GM12891 (cell line): ENCODE measurements around the gene TRIM63.

Source experiments
- POLR2A ChIP-seq: IDR thresholded peaks from 2 replicates; pipeline ENCODE4 v1.6.1; 2011; ENCODE audit warnings: low read depth, low read length, control low read depth
- POLR2AphosphoS5 ChIP-seq: IDR thresholded peaks from 2 replicates; pipeline ENCODE4 v1.6.1; 2011; ENCODE audit warnings: low read depth, low read length, control low read depth
- TAF1 ChIP-seq: IDR thresholded peaks from 2 replicates; pipeline ENCODE4 v1.6.1; 2011; ENCODE audit warnings: low read depth, low read length, control low read depth

DNA sequence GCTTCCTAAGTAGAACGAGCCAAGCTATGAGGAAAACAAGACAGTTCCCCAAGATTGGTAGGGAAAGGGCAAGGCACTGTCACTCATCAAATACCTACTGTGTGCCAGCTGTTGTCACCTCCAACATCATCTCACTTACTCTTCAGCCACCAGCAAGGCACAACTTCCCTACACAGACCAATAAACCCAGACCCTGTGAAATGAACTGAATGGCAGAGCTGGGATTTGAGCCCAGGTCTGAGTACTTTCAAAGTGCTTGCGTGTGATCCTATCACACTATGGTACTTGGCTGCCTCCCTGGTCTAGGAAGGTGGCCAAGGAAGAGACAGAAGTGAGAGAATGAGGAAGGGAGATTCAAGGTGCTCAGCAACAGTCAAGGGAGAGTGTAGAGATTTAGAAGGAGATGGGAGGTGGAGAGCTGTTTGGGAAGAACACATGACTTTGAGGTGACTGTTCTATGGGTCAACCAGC, 16.7 kb upstream of the TRIM63 start:
- TF ChIP-seq TAF1 (no peak), POLR2AphosphoS5 (no peak), POLR2A (no peak)
